Trophoblast cell (in vitro differentiated cells and primary cell): ENCODE results near the gene KIF20B.
A peak's percentile ranks its signal among the peaks of the same experiment; 100 is the strongest.

Experiments
- DNase-seq, 2 donors: peaks; one replicate each; pipeline ENCODE4 v3.0.0-alpha.2; 2016
- H2AFZ ChIP-seq: 2 replicates; pipeline ENCODE4 v1.6.1; 2013; ENCODE audit warnings: low read length, moderate library complexity, mild to moderate bottlenecking; ENCODE audit not compliant: insufficient read depth, poor library complexity
- H2AK5ac ChIP-seq: 2 replicates; pipeline ENCODE4 v1.6.1; 2013; ENCODE audit warnings: mild to moderate bottlenecking, low read length
- H2BK120ac ChIP-seq: 2 replicates; pipeline ENCODE4 v1.6.1; 2013; ENCODE audit warnings: low read length, mild to moderate bottlenecking, moderate library complexity; ENCODE audit not compliant: insufficient read depth, poor library complexity
- H2BK12ac ChIP-seq: 2 replicates; pipeline ENCODE4 v1.6.1; 2013; ENCODE audit warnings: mild to moderate bottlenecking, low read length, moderate library complexity
- H2BK5ac ChIP-seq: 2 replicates; pipeline ENCODE4 v1.6.1; 2013; ENCODE audit warnings: low read length, low read depth, moderate library complexity, mild to moderate bottlenecking; ENCODE audit not compliant: poor library complexity
- H3K14ac ChIP-seq: 2 replicates; pipeline ENCODE4 v1.6.1; 2013; ENCODE audit warnings: mild to moderate bottlenecking, low read length
- H3K18ac ChIP-seq: 2 replicates; pipeline ENCODE4 v1.6.1; 2013; ENCODE audit warnings: mild to moderate bottlenecking, low read length
- H3K23ac ChIP-seq: 2 replicates; pipeline ENCODE4 v1.6.1; 2013; ENCODE audit warnings: low read length
- H3K27ac ChIP-seq: 2 replicates; pipeline ENCODE4 v1.5.1; 2013; ENCODE audit warnings: low read depth, mild to moderate bottlenecking, inconsistent platforms, low read length, moderate library complexity
- H3K27me3 ChIP-seq: 2 replicates; pipeline ENCODE4 v1.6.1; 2013; ENCODE audit warnings: inconsistent platforms, mild to moderate bottlenecking, low read length, moderate library complexity; ENCODE audit not compliant: insufficient read depth
- H3K36me3 ChIP-seq, 2 experiments: 1 replicate in 1 of 2; 2 replicates in 1 of 2; pipeline ENCODE4 v1.6.1; 2013; ENCODE audit warnings: low read length in 2 of 2, mild to moderate bottlenecking in 2 of 2, moderate library complexity in 1 of 2; ENCODE audit not compliant: insufficient read depth in 2 of 2, control insufficient read depth in 1 of 2
- H3K4ac ChIP-seq: 2 replicates; pipeline ENCODE4 v1.6.1; 2013; ENCODE audit warnings: low read depth, mild to moderate bottlenecking, low read length, moderate library complexity
- H3K4me1 ChIP-seq, 2 experiments: 1 replicate in 1 of 2; 2 replicates in 1 of 2; pipeline ENCODE4 v1.6.1; 2013; ENCODE audit warnings: low read length in 2 of 2, mild to moderate bottlenecking in 2 of 2, moderate library complexity in 1 of 2; ENCODE audit not compliant: insufficient read depth in 2 of 2, control insufficient read depth in 1 of 2
- H3K4me2 ChIP-seq: 2 replicates; pipeline ENCODE4 v1.6.1; 2013; ENCODE audit warnings: inconsistent platforms, mild to moderate bottlenecking, low read length, moderate library complexity
- H3K4me3 ChIP-seq: 2 replicates; pipeline ENCODE4 v1.5.1; 2013; ENCODE audit warnings: mild to moderate bottlenecking, low read depth, low read length, inconsistent platforms
- H3K79me1 ChIP-seq: one replicate; pipeline ENCODE4 v1.6.1; 2013; ENCODE audit warnings: low read length
- H3K79me2 ChIP-seq: 2 replicates; pipeline ENCODE4 v1.6.1; 2013; ENCODE audit warnings: low read length, mild to moderate bottlenecking; ENCODE audit not compliant: control insufficient read depth, insufficient read depth, poor library complexity
- H3K9ac ChIP-seq: 2 replicates; pipeline ENCODE4 v1.6.1; 2013; ENCODE audit warnings: mild to moderate bottlenecking, low read length
- H3K9me3 ChIP-seq: 2 replicates; pipeline ENCODE4 v1.6.1; 2013; ENCODE audit warnings: low read depth, mild to moderate bottlenecking, control low read depth, inconsistent platforms, low read length; ENCODE audit not compliant: insufficient read depth
- H4K12ac ChIP-seq: 2 replicates; pipeline ENCODE4 v1.6.1; 2013; ENCODE audit warnings: low read depth, mild to moderate bottlenecking, low read length, moderate library complexity
- H4K8ac ChIP-seq: 2 replicates; pipeline ENCODE4 v1.6.1; 2013; ENCODE audit warnings: low read depth, mild to moderate bottlenecking, low read length, moderate library complexity
- H4K91ac ChIP-seq: one replicate; pipeline ENCODE4 v1.6.1; 2013; ENCODE audit warnings: low read depth, mild to moderate bottlenecking, low read length, moderate library complexity
- WGBS: extraction: QIAGEN DNeasy Blood & Tissue Kit; methylation state at CpG from one replicate; pipeline ENCODE4 v1.1.7; 2013; ENCODE audit warnings: missing lambda C conversion rate; ENCODE audit not compliant: insufficient read length, insufficient coverage; ENCODE audit errors: extremely low coverage; 5-methylcytosine and 5-hydroxymethylcytosine counted together

The KIF20B gene

GRCh38 chr10:89662596-89662995 lies 38.8 kb upstream of the KIF20B start:
- no peak overlapping the region for H3K23ac ChIP-seq
- no peaks in the 10 kb centered on the region for H3K4me1 ChIP-seq

GRCh38 chr10:89663144-89663543 lies 38.2 kb upstream of the KIF20B start:
- no peak overlapping the region for H4K12ac ChIP-seq
- H3K14ac ChIP-seq = no peak overlapping the region
- H3K4me2 ChIP-seq = no peak overlapping the region
- H3K18ac ChIP-seq = no peak overlapping the region
- H3K4me3 ChIP-seq = no peak overlapping the region
- no peak overlapping the region for H2AK5ac ChIP-seq
- DNase-seq = no peak
- H2BK12ac ChIP-seq = no peak overlapping the region
- H3K27ac ChIP-seq = no peak overlapping the region
- no peaks in the 10 kb centered on the region for H3K36me3 ChIP-seq
- H2BK5ac ChIP-seq = no peak overlapping the region
- no peak overlapping the region for H3K4ac ChIP-seq
- no peak overlapping the region for H4K91ac ChIP-seq
- no peak overlapping the region for H2AFZ ChIP-seq
- no peaks in the 10 kb centered on the region for H3K79me1 ChIP-seq
- H3K9me3 ChIP-seq = no peaks in the 10 kb centered on the region
- H2BK120ac ChIP-seq = no peak overlapping the region
- H4K8ac ChIP-seq = no peak overlapping the region
- no CpG with 5 or more reads among the region's 3 CpGs for WGBS
- H3K4me1 ChIP-seq = no peaks in the 10 kb centered on the region
- H3K23ac ChIP-seq = no peak overlapping the region
- H3K27me3 ChIP-seq = no peaks in the 10 kb centered on the region
- no peak overlapping the region for H3K9ac ChIP-seq
- H3K79me2 ChIP-seq = no peaks in the 10 kb centered on the region

More at GRCh38 chr10:89662596-89662995, 38.8 kb upstream of the KIF20B start:
- no peaks in the 10 kb centered on the region for H3K79me2 ChIP-seq
- H3K18ac ChIP-seq = no peak overlapping the region
- H4K91ac ChIP-seq = no peak overlapping the region
- no peaks in the 10 kb centered on the region for H3K27me3 ChIP-seq
- no peak overlapping the region for H3K4ac ChIP-seq
- H3K4me3 ChIP-seq = no peak overlapping the region
- H3K27ac ChIP-seq = no peak overlapping the region
- H3K9ac ChIP-seq = no peak overlapping the region
- no peaks in the 10 kb centered on the region for H3K79me1 ChIP-seq
- no peak overlapping the region for H2AK5ac ChIP-seq
- H3K36me3 ChIP-seq = no peaks in the 10 kb centered on the region
- no peak overlapping the region for H2BK5ac ChIP-seq
- no peak overlapping the region for H4K8ac ChIP-seq
- H3K9me3 ChIP-seq = no peaks in the 10 kb centered on the region
- H2AFZ ChIP-seq = no peak overlapping the region
- H2BK120ac ChIP-seq = no peak overlapping the region
- WGBS = no CpG with 5 or more reads among the region's 2 CpGs
- peak; percentile 8 to 23 for DNase-seq
- H4K12ac ChIP-seq = no peak overlapping the region
- no peak overlapping the region for H3K4me2 ChIP-seq
- H2BK12ac ChIP-seq = no peak overlapping the region
- H3K14ac ChIP-seq = no peak overlapping the region

- H4K8ac ChIP-seq = no peak overlapping the region
- no peaks in the 10 kb centered on the region for H3K36me3 ChIP-seq
- DNase-seq = no peak
- H3K4ac ChIP-seq = no peak overlapping the region
- H3K79me2 ChIP-seq = no peaks in the 10 kb centered on the region
- no peaks in the 10 kb centered on the region for H3K9me3 ChIP-seq
- H3K4me3 ChIP-seq = no peak overlapping the region
- no peaks in the 10 kb centered on the region for H3K79me1 ChIP-seq
- H2BK12ac ChIP-seq = no peak overlapping the region
- H3K18ac ChIP-seq = no peak overlapping the region
- H3K4me2 ChIP-seq = no peak overlapping the region
- no peak overlapping the region for H4K91ac ChIP-seq
- no peak overlapping the region for H3K23ac ChIP-seq
- no peak overlapping the region for H2AK5ac ChIP-seq
- H2BK5ac ChIP-seq = no peak overlapping the region
- H3K27me3 ChIP-seq = no peaks in the 10 kb centered on the region
- H2BK120ac ChIP-seq = no peak overlapping the region
- H3K4me1 ChIP-seq = no peaks in the 10 kb centered on the region
- no peak overlapping the region for H3K14ac ChIP-seq
- no peak overlapping the region for H2AFZ ChIP-seq
- H3K9ac ChIP-seq = no peak overlapping the region
- H4K12ac ChIP-seq = no peak overlapping the region
- no peak overlapping the region for H3K27ac ChIP-seq
- no CpG with 5 or more reads among the region's 3 CpGs for WGBS
Measured at GRCh38 chr10:89664203-89664602, 37.2 kb upstream of the KIF20B start.

- no peaks in the 10 kb centered on the region for H3K36me3 ChIP-seq
- no peak overlapping the region for H3K4ac ChIP-seq
- H3K4me1 ChIP-seq = no peaks in the 10 kb centered on the region
- H3K14ac ChIP-seq = no peak overlapping the region
- H2AFZ ChIP-seq = no peak overlapping the region
- H3K9me3 ChIP-seq = no peaks in the 10 kb centered on the region
- no CpG with 5 or more reads among the region's 2 CpGs for WGBS
- no peaks in the 10 kb centered on the region for H3K79me1 ChIP-seq
- H3K23ac ChIP-seq = no peak overlapping the region
- no peak overlapping the region for H4K12ac ChIP-seq
- no peak overlapping the region for H3K9ac ChIP-seq
- no peaks in the 10 kb centered on the region for H3K79me2 ChIP-seq
- no peak for DNase-seq
- H2AK5ac ChIP-seq = no peak overlapping the region
- H4K8ac ChIP-seq = no peak overlapping the region
- no peak overlapping the region for H2BK12ac ChIP-seq
- H2BK5ac ChIP-seq = no peak overlapping the region
- H3K18ac ChIP-seq = no peak overlapping the region
- no peak overlapping the region for H3K4me3 ChIP-seq
- no peaks in the 10 kb centered on the region for H3K27me3 ChIP-seq
- H3K4me2 ChIP-seq = no peak overlapping the region
- no peak overlapping the region for H3K27ac ChIP-seq
- H4K91ac ChIP-seq = no peak overlapping the region
- no peak overlapping the region for H2BK120ac ChIP-seq
Measured at GRCh38 chr10:89665302-89665701, 36.1 kb upstream of the KIF20B start.
